Measurements from ENCODE around the gene ERCC2. TPM values are rescaled to one million over a fixed set of nuclear protein-coding genes. Genes with fewer than 3 reads are reported as not detected.

Gene ERCC2
- total and polyA plus RNA-seq, 2 of the 8 experiments (the other 6 are each of a cell fraction or from before 2014, with no cell fraction given) = 107 to 117 TPM

DNA sequence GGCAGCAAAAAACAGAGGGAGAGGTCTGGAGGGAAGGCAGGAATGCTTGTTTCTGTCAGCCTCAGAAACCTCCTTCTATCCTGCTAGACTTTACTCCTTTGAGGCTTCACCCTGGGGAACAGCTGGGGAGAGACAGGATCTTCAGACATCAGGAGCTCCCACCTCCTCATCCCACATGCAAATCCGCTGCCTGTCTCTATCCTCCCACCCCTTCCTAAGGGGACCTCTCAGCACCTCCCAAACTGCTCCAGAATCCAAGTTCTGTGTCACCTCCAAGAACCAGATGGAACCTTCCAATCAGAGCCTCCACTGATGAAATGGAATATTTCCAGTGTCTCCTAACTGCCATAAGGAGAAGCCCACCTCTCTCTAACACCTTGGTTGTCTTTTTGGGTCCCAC is 9.7 kb upstream of the ERCC2 start:
- Histone ChIP-seq H3K23ac (ENCODE audit: insufficient read length) (no peak overlapping the region), H3K14ac (ENCODE audit: insufficient read length) (no peak overlapping the region), H3K27ac (ENCODE audit: low read depth, low read length) (no peak overlapping the region), H3K9me3 (ENCODE audit: insufficient read depth in 2 of 2, low read depth in 1 of 2, low read length in 1 of 2) (no peaks in the 10 kb centered on the region), H2BK5ac (ENCODE audit: low read depth, low read length) (no peak overlapping the region), H3K56ac (replicated peaks; ENCODE audit: insufficient read length, low read depth, low read length) (no peak overlapping the region), H3K4me2 (ENCODE audit: insufficient read depth in 1 of 2, low read depth in 2 of 2, low read length in 2 of 2) (no peak overlapping the region), H2BK12ac (ENCODE audit: low read depth, low read length) (no peak overlapping the region), H2AK5ac (ENCODE audit: low read depth, low read length) (no peak overlapping the region), H3K4me3 (ENCODE audit: extremely low read depth in 1 of 4, insufficient read depth in 2 of 4, low read depth in 3 of 4, low read length in 4 of 4) (no peak overlapping the region), H3K4me1 (replicated peaks in 1 of 4; ENCODE audit: control insufficient read depth in 3 of 4, insufficient read depth in 4 of 4, low read length in 3 of 4) (peaks cover 0 to 3% (median 0%) of the 10 kb centered on the region in 4 experiments; a peak in 1 of 7 replicates), H2BK20ac (ENCODE audit: low read length) (0 out of 2 replicates have a peak overlapping the region, but pooled peaks have one; percentile 61), H4K5ac (ENCODE audit: insufficient read length, low read depth, low read length) (no peak overlapping the region), H4K91ac (replicated peaks; ENCODE audit: insufficient read length, low read length) (no peak overlapping the region), H3K79me1 (ENCODE audit: low read depth, low read length) (no peaks in the 10 kb centered on the region), H3K18ac (ENCODE audit: extremely low read depth, low read length) (no peak overlapping the region), H3K4ac (replicated peaks; ENCODE audit: insufficient read length, low read depth, low read length) (no peak overlapping the region), H4K8ac (ENCODE audit: extremely low read depth, insufficient read depth, low read length) (no peak overlapping the region), H3K27me3 (replicated peaks in 1 of 4; ENCODE audit: control insufficient read depth in 3 of 4, extremely low read depth in 1 of 4, insufficient read depth in 3 of 4, low read length in 3 of 4) (peaks cover 0 to 4% (median 4%) of the 10 kb centered on the region in 4 experiments; a peak in 6 of 7 replicates), H3K79me2 (ENCODE audit: control insufficient read depth in 1 of 2, insufficient read depth in 2 of 2, low read length in 2 of 2) (no peaks in the 10 kb centered on the region), H3K36me3 (ENCODE audit: control insufficient read depth in 2 of 4, insufficient read depth in 4 of 4, low read length in 3 of 4) (no peaks in the 10 kb centered on the region), H4K20me1 (replicated peaks in 1 of 2; ENCODE audit: control insufficient read depth in 1 of 2, insufficient read depth in 2 of 2, low read length in 2 of 2) (peaks cover 0 to 3% of the 10 kb centered on the region in 2 experiments), H3K9ac (replicated peaks in 1 of 4; ENCODE audit: extremely low read depth in 1 of 4, low read depth in 3 of 4, low read length in 3 of 4) (no peak overlapping the region), H2BK120ac (replicated peaks; ENCODE audit: low read depth, low read length) (no peak overlapping the region), H2BK15ac (ENCODE audit: low read length) (no peak overlapping the region), H3K23me2 (ENCODE audit: low read depth, low read length) (no peaks in the 10 kb centered on the region), H2AFZ (ENCODE audit: low read length) (no peak overlapping the region)
- 71% methylated on average over 1 of the region's 1 CpG; no CpG with 5 or more reads in 1 of the 2 experiments for WGBS, 2 experiments (ENCODE audit: extremely low coverage in 1 of 2, insufficient coverage in 1 of 2, insufficient read length in 1 of 2, insufficient replicate concordance in 2 of 2, low coverage in 1 of 2, low lambda C conversion rate in 2 of 2, missing lambda C conversion rate in 1 of 2)
- DNase-seq (ENCODE audit: low read depth in 1 of 2, low spot score in 2 of 2) (no peak), FAIRE-seq (no peak)
- POLR2A ChIA-PET (ENCODE audit: partially characterized antibody) = interaction anchor here (1.4 kb wide), 1 partner anchor 9 kb away, joined by 3 read pairs; no protein-coding TSS in a partner anchor
- CTCF ChIA-PET (ENCODE audit: partially characterized antibody) = interaction anchor here (5.4 kb wide), 1 partner anchor 15 kb away, joined by 32 read pairs; no protein-coding TSS in a partner anchor
- no peak for TF ChIP-seq YY1 (IDR thresholded peaks at IDR 0.05; ENCODE audit: low read depth, low read length)
- no peak for TF ChIP-seq PHF8 (conservative IDR thresholded peaks at IDR 0.05; ENCODE audit: low read depth, low read length)
- no peak for TF ChIP-seq BACH1 (IDR thresholded peaks at IDR 0.05; ENCODE audit: low read length)
- no peak for TF ChIP-seq RXRA (IDR thresholded peaks at IDR 0.05; ENCODE audit: insufficient read depth, low read depth, low read length)
- TF ChIP-seq POU5F1 (IDR thresholded peaks at IDR 0.05; ENCODE audit: low read depth, low read length) = no peak
- no peak for TF ChIP-seq EGR1 (IDR thresholded peaks at IDR 0.05; ENCODE audit: borderline replicate concordance, low read depth, low read length)
- no peak for TF ChIP-seq JUND (IDR thresholded peaks at IDR 0.05; ENCODE audit: low read length)
- TF ChIP-seq SP1 (IDR thresholded peaks at IDR 0.05; ENCODE audit: low read depth, low read length) = no peak
- TF ChIP-seq TBP (IDR thresholded peaks at IDR 0.05; ENCODE audit: low read depth, low read length) = no peak
- TF ChIP-seq HDAC6 (IDR thresholded peaks at IDR 0.05; ENCODE audit: low read depth, low read length) = no peak
- no peak for TF ChIP-seq KDM4A (IDR thresholded peaks at IDR 0.05; ENCODE audit: low read depth, low read length, severe bottlenecking)
- TF ChIP-seq, protein P1, sequence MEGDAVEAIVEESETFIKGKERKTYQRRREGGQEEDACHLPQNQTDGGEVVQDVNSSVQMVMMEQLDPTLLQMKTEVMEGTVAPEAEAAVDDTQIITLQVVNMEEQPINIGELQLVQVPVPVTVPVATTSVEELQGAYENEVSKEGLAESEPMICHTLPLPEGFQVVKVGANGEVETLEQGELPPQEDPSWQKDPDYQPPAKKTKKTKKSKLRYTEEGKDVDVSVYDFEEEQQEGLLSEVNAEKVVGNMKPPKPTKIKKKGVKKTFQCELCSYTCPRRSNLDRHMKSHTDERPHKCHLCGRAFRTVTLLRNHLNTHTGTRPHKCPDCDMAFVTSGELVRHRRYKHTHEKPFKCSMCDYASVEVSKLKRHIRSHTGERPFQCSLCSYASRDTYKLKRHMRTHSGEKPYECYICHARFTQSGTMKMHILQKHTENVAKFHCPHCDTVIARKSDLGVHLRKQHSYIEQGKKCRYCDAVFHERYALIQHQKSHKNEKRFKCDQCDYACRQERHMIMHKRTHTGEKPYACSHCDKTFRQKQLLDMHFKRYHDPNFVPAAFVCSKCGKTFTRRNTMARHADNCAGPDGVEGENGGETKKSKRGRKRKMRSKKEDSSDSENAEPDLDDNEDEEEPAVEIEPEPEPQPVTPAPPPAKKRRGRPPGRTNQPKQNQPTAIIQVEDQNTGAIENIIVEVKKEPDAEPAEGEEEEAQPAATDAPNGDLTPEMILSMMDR (IDR thresholded peaks at IDR 0.05; ENCODE audit: control extremely low read depth in 1 of 3, insufficient read depth in 1 of 3, low read depth in 1 of 3, low read length in 3 of 3) = no peak
- TF ChIP-seq BRCA1 (IDR thresholded peaks at IDR 0.05; ENCODE audit: low read depth, low read length) = no peak
